HepG2 (cell line): ENCODE measurements around the gene HLA-F. TPM values are rescaled to one million over a fixed set of nuclear protein-coding genes. Genes with fewer than 3 reads are reported as not detected.
A peak's percentile ranks its signal among the peaks of the same experiment; 100 is the strongest.

Experiments
- AGO2 ChIP-seq: fragments of 200-400 bp; formaldehyde crosslinking; optimal IDR thresholded peaks from 2 replicates; pipeline ENCODE3; 2017; ENCODE audit warnings: mild to moderate bottlenecking, low read depth, low read length, moderate library complexity
- EHMT2 ChIP-seq: fragments of 200-600 bp; sonication (generic); IDR thresholded peaks from 2 replicates; pipeline ENCODE4 v1.7.0; 2017; ENCODE audit warnings: antibody characterized with exemption, low read depth, low read length, borderline replicate concordance
- KAT8 ChIP-seq: IDR thresholded peaks from 2 replicates; pipeline ENCODE4 v1.6.1; 2016; ENCODE audit warnings: missing genetic modification reagents, missing compliant biosample characterization
- KLF9 ChIP-seq: IDR thresholded peaks from 2 replicates; pipeline ENCODE4 v1.6.1; 2016; ENCODE audit warnings: low read depth
- MEF2D ChIP-seq: sonication (generic); formaldehyde crosslinking; IDR thresholded peaks from 2 replicates; pipeline ENCODE4 v1.5.1; 2020; ENCODE audit warnings: mild to moderate bottlenecking, missing genetic modification reagents
- NFKB2 ChIP-seq: sonication (generic); formaldehyde crosslinking; IDR thresholded peaks from 2 replicates; pipeline ENCODE4 v1.4.0; 2020; ENCODE audit warnings: missing genetic modification reagents, borderline replicate concordance
- NKX3-1 ChIP-seq: sonication (generic); formaldehyde crosslinking; IDR thresholded peaks from 2 replicates; pipeline ENCODE4 v1.5.0; 2020; ENCODE audit warnings: missing genetic modification reagents
- NR2F1 ChIP-seq, 2 experiments: fragments of 450-650 bp in 1 of 2; formaldehyde crosslinking in 1 of 2; IDR thresholded peaks; 2 replicates each; pipeline versions ENCODE4 v1.5.0 to v1.6.1; 2016 to 2020; ENCODE audit warnings: mild to moderate bottlenecking in 1 of 2, missing compliant biosample characterization in 1 of 2, missing genetic modification reagents in 1 of 2, moderate library complexity in 1 of 2
- POGZ ChIP-seq: sonication (generic); formaldehyde crosslinking; IDR thresholded peaks from 2 replicates; pipeline ENCODE4 v1.4.0; 2020; ENCODE audit warnings: mild to moderate bottlenecking, missing genetic modification reagents
- PRMT3 ChIP-seq: sonication (generic); formaldehyde crosslinking; IDR thresholded peaks from 2 replicates; pipeline ENCODE4 v1.8.1; 2022; ENCODE audit warnings: low read depth, mild to moderate bottlenecking, moderate library complexity, missing genetic modification reagents, borderline replicate concordance
- SAP130 ChIP-seq: IDR thresholded peaks from 2 replicates; pipeline ENCODE4 v1.6.1; 2016; ENCODE audit warnings: low read depth
- SATB2 ChIP-seq: sonication (generic); formaldehyde crosslinking; IDR thresholded peaks from 2 replicates; pipeline ENCODE4 v1.5.0; 2020; ENCODE audit warnings: missing genetic modification reagents
- SRSF4 ChIP-seq: fragments of 200-400 bp; formaldehyde crosslinking; IDR thresholded peaks from one replicate; pipeline ENCODE4 v1.6.1; 2018; ENCODE audit warnings: mild to moderate bottlenecking, low read depth, low read length, moderate library complexity; ENCODE audit not compliant: poor library complexity, severe bottlenecking
- TBL1XR1 ChIP-seq: fragments of 150-350 bp; IDR thresholded peaks from 2 replicates; pipeline ENCODE4 v1.6.1; 2014; ENCODE audit warnings: borderline replicate concordance, low read length; ENCODE audit not compliant: partially characterized antibody
- TGIF2 ChIP-seq: IDR thresholded peaks from 2 replicates; pipeline ENCODE4 v1.6.1; 2016; ENCODE audit warnings: control low read depth, missing compliant biosample characterization
- U2AF1 ChIP-seq: fragments of 200-400 bp; formaldehyde crosslinking; optimal IDR thresholded peaks from 2 replicates; pipeline ENCODE3; 2017; ENCODE audit warnings: mild to moderate bottlenecking, low read depth, low read length
- XRCC5 ChIP-seq: fragments of 200-400 bp; formaldehyde crosslinking; optimal IDR thresholded peaks from 2 replicates; pipeline ENCODE3; 2017; ENCODE audit warnings: mild to moderate bottlenecking, low read length
- ZBTB21 ChIP-seq: sonication (generic); formaldehyde crosslinking; IDR thresholded peaks from 2 replicates; pipeline ENCODE4 v1.4.0; 2020; ENCODE audit warnings: missing genetic modification reagents
- ZFP41 ChIP-seq: sonication (generic); formaldehyde crosslinking; IDR thresholded peaks from 2 replicates; pipeline ENCODE4 v1.4.0; 2020; ENCODE audit warnings: mild to moderate bottlenecking, missing genetic modification reagents, borderline replicate concordance
- ZFP90 ChIP-seq: sonication (generic); formaldehyde crosslinking; IDR thresholded peaks from 2 replicates; pipeline ENCODE4 v1.8.0; 2022; ENCODE audit warnings: missing genetic modification reagents, mild to moderate bottlenecking, inconsistent platforms, borderline replicate concordance
- ZKSCAN5 ChIP-seq: sonication (generic); formaldehyde crosslinking; IDR thresholded peaks from 2 replicates; pipeline ENCODE4 v1.5.1; 2020; ENCODE audit warnings: mild to moderate bottlenecking, missing genetic modification reagents
- ZMYM3 ChIP-seq: sonication (generic); formaldehyde crosslinking; IDR thresholded peaks from 2 replicates; pipeline ENCODE4 v1.5.1; 2020; ENCODE audit warnings: mild to moderate bottlenecking, missing genetic modification reagents
- ZMYM4 ChIP-seq: sonication (generic); formaldehyde crosslinking; IDR thresholded peaks from 2 replicates; pipeline ENCODE4 v1.8.1; 2023; ENCODE audit warnings: mild to moderate bottlenecking, missing genetic modification reagents
- ZNF10 ChIP-seq: sonication (generic); formaldehyde crosslinking; IDR thresholded peaks from 2 replicates; pipeline ENCODE4 v1.4.0; 2020; ENCODE audit warnings: mild to moderate bottlenecking, low read depth, missing genetic modification reagents, borderline replicate concordance
- ZNF235 ChIP-seq: sonication (generic); formaldehyde crosslinking; IDR thresholded peaks from 2 replicates; pipeline ENCODE4 v1.8.1; 2023; ENCODE audit warnings: mild to moderate bottlenecking, missing genetic modification reagents, borderline replicate concordance
- ZNF383 ChIP-seq: sonication (generic); formaldehyde crosslinking; IDR thresholded peaks from 2 replicates; pipeline ENCODE4 v1.4.0; 2020; ENCODE audit warnings: missing genetic modification reagents, mild to moderate bottlenecking, borderline replicate concordance
- ZNF775 ChIP-seq: sonication (generic); formaldehyde crosslinking; IDR thresholded peaks from 2 replicates; pipeline ENCODE4 v1.4.0; 2020; ENCODE audit warnings: missing genetic modification reagents, mild to moderate bottlenecking, moderate library complexity, borderline replicate concordance
- ZNF782 ChIP-seq: sonication (generic); formaldehyde crosslinking; IDR thresholded peaks from 2 replicates; pipeline ENCODE4 v1.4.0; 2020; ENCODE audit warnings: missing genetic modification reagents, mild to moderate bottlenecking, borderline replicate concordance
- polyA plus RNA-seq, 8 experiments: library from polyadenylated mRNA; depleted of rRNA in 3 of 8; stranded (reverse) in 7 of 8; unstranded in 1 of 8; fragments of >200 nt; fragmentation: Illumina TruSeq in 4 of 8; extraction: Trizol in 4 of 8; gene quantifications; 2 replicates each; pipeline versions ENCODE4 v1.2.1 to v1.2.3, GENCODE V29; 2011 to 2016; ENCODE audit warnings: low read depth in 4 of 8, missing spikeins in 1 of 8, mixed read lengths in 1 of 8; ENCODE audit not compliant: insufficient read depth in 1 of 8
- total RNA-seq, 5 experiments: library from RNA; depleted of rRNA; stranded (reverse); fragments of >200 nt; fragmentation: Illumina TruSeq; extraction: Trizol; gene quantifications; 2 replicates each; pipeline ENCODE4 v1.2.3, GENCODE V29; 2016; ENCODE audit warnings: low read depth in 1 of 5
- TF ChIP-seq, protein P1 (sequence below): sonication (generic); formaldehyde crosslinking; IDR thresholded peaks from 2 replicates; pipeline ENCODE4 v1.5.1; 2020; ENCODE audit warnings: mild to moderate bottlenecking, missing genetic modification reagents, borderline replicate concordance
- TF ChIP-seq, protein P2 (sequence below): sonication (generic); formaldehyde crosslinking; IDR thresholded peaks from 2 replicates; pipeline ENCODE4 v1.5.1; 2020; ENCODE audit warnings: missing genetic modification reagents, mild to moderate bottlenecking, borderline replicate concordance

The HLA-F gene
- total and polyA plus RNA-seq, 2 of the 13 experiments (the other 11 are each of a cell fraction or from before 2014, with no cell fraction given), result 6.0 to 6.1 TPM

DNA sequence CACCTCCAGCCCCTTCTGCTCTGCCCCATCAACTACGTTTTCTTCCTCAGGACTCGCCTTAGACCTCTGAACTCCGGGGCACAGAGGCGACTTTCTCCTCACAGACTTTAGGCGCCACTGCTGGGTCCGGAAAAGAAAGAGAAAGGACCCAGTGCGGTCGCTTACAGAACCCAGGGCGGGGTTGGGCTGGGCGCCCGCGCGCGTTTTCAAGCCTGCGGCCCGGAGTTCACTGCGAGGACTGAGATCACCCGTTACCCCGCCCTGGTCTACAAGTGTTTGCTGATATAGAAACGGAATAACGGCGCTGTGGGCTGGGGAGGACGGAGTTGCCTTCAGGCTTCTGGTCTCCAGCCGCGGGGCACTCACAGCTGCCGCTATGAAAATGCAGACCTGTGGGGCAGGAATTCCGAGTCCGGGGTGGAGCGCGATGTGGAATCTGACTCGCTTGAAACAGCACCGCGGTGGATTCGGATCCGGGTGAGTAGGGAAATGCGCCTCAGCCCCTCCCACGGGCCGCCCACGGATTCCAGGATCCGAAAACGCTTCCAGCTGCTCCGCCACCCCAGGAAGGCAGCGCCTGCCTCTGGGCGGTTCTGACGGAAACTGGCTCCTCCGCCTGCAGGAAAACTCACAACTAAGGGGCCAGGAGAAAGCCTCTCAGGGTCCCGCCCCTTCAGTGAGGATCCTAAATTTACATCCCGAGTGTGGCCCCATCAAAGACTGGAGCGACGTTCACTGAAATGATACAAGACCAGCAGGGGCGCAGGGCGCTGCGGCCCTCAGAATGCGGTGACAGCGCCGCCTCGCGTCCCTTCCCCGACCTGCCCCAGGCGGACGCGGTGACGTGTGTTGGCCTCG, 29.4 kb downstream of the HLA-F start (continued):
- no peak for TF ChIP-seq NR2F1 (CRISPR knock-in tag; IDR thresholded peaks at IDR 0.05)
- TF ChIP-seq ZNF775 (CRISPR knock-in tag), result no peak
- TF ChIP-seq NKX3-1 (CRISPR knock-in tag), result no peak; the same call in 1 of the 2 replicates
- TF ChIP-seq PRMT3 (CRISPR knock-in tag), result no peak
- TF ChIP-seq EHMT2, result no peak
- peak; percentile 28; the same call in 1 of the 2 replicates for TF ChIP-seq TGIF2 (CRISPR knock-in tag)
- TF ChIP-seq SAP130 (CRISPR knock-in tag), result peak; percentile 77
- TF ChIP-seq ZKSCAN5 (CRISPR knock-in tag), result no peak
- TF ChIP-seq ZFP41 (CRISPR knock-in tag), result no peak
- peak; percentile 85 for TF ChIP-seq ZMYM4
- TF ChIP-seq ZMYM3, result peak; percentile 66; the same call in 1 of the 2 replicates
- no peak for TF ChIP-seq ZNF235 (CRISPR knock-in tag)
- TF ChIP-seq SATB2 (CRISPR knock-in tag), result no peak
- TF ChIP-seq MEF2D (CRISPR knock-in tag), result peak; percentile 61; the same call in 1 of the 2 replicates
- no peak for TF ChIP-seq SRSF4
- TF ChIP-seq, protein P1, sequence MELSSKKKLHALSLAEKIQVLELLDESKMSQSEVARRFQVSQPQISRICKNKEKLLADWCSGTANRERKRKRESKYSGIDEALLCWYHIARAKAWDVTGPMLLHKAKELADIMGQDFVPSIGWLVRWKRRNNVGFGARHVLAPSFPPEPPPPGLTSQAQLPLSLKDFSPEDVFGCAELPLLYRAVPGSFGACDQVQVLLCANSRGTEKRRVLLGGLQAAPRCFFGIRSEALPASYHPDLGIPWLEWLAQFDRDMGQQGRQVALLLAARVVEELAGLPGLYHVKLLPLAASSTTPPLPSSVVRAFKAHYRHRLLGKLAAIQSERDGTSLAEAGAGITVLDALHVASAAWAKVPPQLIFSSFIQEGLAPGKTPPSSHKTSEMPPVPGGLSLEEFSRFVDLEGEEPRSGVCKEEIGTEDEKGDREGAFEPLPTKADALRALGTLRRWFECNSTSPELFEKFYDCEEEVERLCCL (CRISPR knock-in tag), result peak; percentile 57; the same call in 1 of the 2 replicates
- TF ChIP-seq KAT8 (CRISPR knock-in tag), result peak; percentile 78
- TF ChIP-seq ZNF782, result no peak
- TF ChIP-seq TBL1XR1, result no peak
- TF ChIP-seq ZNF383 (CRISPR knock-in tag), result no peak
- TF ChIP-seq NFKB2, result no peak; the same call in 1 of the 2 replicates
- TF ChIP-seq ZNF10 (CRISPR knock-in tag), result no peak
- peak; percentile 86 for TF ChIP-seq U2AF1
- TF ChIP-seq, protein P2, sequence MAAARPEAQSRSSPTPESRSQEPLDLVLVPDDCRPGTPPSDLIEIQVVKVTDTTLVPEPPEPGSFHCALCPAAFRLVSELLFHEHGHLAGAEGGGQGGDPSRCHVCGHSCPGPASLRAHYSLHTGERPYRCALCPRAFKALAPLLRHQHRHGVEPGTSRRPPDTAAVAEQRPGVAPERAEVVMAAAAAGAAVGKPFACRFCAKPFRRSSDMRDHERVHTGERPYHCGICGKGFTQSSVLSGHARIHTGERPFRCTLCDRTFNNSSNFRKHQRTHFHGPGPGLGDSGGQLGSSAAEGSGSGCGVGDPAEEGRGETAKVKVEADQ (CRISPR knock-in tag), result 0 out of 2 replicates have a peak, but pooled peaks have one; percentile 50
- TF ChIP-seq KLF9 (CRISPR knock-in tag), result no peak
- TF ChIP-seq POGZ (CRISPR knock-in tag), result no peak
- TF ChIP-seq ZBTB21 (CRISPR knock-in tag), result no peak
- TF ChIP-seq AGO2, result no peak
- peak; percentile 59 for TF ChIP-seq ZFP90 (CRISPR knock-in tag)
- peak; percentile 91 for TF ChIP-seq XRCC5
